GM12878 (cell line): ENCODE data around the gene PHACTR1. TPM values are rescaled to one million over a fixed set of nuclear protein-coding genes. Genes with fewer than 3 reads are reported as not detected.

Experiments used
- ATAC-seq: fragments of 200-7000 bp; cut with Tn5 transposase; 3 replicates; pipeline ENCODE4 v1.9.1; 2020; ENCODE audit warnings: mild to moderate bottlenecking, moderate library complexity
- BruUV-seq: library from RNA; stranded (reverse); fragments of 400-500 nt; replicated peaks from 2 replicates; lab custom pipeline; 2021; lab: Mats Ljungman, UMichigan
- CTCF ChIA-PET: fragments of 300-600 bp; sonication (Branson Sonifier 250); formaldehyde crosslinking; extraction: SDS; loops from one replicate; lab custom pipeline; 2021; ENCODE audit warnings: inconsistent platforms; lab: Yijun Ruan, JAX
- POLR2A ChIA-PET: fragments of 350-600 bp; formaldehyde crosslinking; extraction: SDS; loops from one replicate; lab custom pipeline; 2021; ENCODE audit warnings: inconsistent platforms; lab: Charles Lee
- RAD21 ChIA-PET: fragments of 300-600 bp; sonication (Branson Sonifier 250); formaldehyde crosslinking; loops from one replicate; lab custom pipeline; 2023; ENCODE audit warnings: antibody characterized with exemption; ENCODE audit not compliant: unreplicated experiment; lab: Charles Lee
- SMC1A ChIA-PET: fragments of 300-600 bp; sonication (Branson Sonifier 250); formaldehyde crosslinking; loops from one replicate; lab custom pipeline; 2023; ENCODE audit not compliant: unreplicated experiment, uncharacterized antibody; lab: Charles Lee
- DNase-seq: peaks from one replicate; pipeline ENCODE4 v3.0.0-alpha.2; 2011; ENCODE audit warnings: low read depth, low spot score
- FAIRE-seq: peaks from 3 replicates; lab custom pipeline; 2011; peaks lifted over from hg19 to GRCh38; lab: Jason Lieb, UNC
- H2AFZ ChIP-seq: 2 replicates; pipeline ENCODE4 v1.6.0; 2011; ENCODE audit warnings: low read depth, low read length, control low read depth; ENCODE audit not compliant: control insufficient read depth
- H3K27ac ChIP-seq: 2 replicates; pipeline ENCODE4 v1.5.1; 2011; ENCODE audit warnings: control low read depth; ENCODE audit not compliant: control insufficient read depth, insufficient read depth
- H3K27me3 ChIP-seq, 2 experiments: replicated peaks in 1 of 2; 2 replicates each; pipeline versions ENCODE4 v1.6.0 to v1.6.1; 2011; ENCODE audit warnings: low read length in 1 of 2; ENCODE audit not compliant: control insufficient read depth in 2 of 2, insufficient read depth in 2 of 2
- H3K36me3 ChIP-seq, 2 experiments: 2 replicates each; pipeline ENCODE4 v1.5.1; 2011; ENCODE audit warnings: low read length in 1 of 2; ENCODE audit not compliant: control insufficient read depth in 2 of 2, insufficient read depth in 2 of 2
- H3K4me1 ChIP-seq: 2 replicates; pipeline ENCODE4 v1.6.1; 2011; ENCODE audit warnings: mild to moderate bottlenecking, low read length, moderate library complexity, mixed read lengths; ENCODE audit not compliant: control insufficient read depth, insufficient read depth
- H3K4me2 ChIP-seq: 2 replicates; pipeline ENCODE4 v1.6.0; 2011; ENCODE audit warnings: control low read depth; ENCODE audit not compliant: control insufficient read depth, insufficient read depth
- H3K4me3 ChIP-seq: fragments of 200-600 bp; sonication (generic); 2 replicates; pipeline ENCODE4 v1.5.1; 2016
- H3K79me2 ChIP-seq: 2 replicates; pipeline ENCODE4 v1.6.0; 2011; ENCODE audit warnings: low read length; ENCODE audit not compliant: control insufficient read depth, insufficient read depth
- H3K9ac ChIP-seq: 2 replicates; pipeline ENCODE4 v1.8.0; 2011; ENCODE audit warnings: low read length, control low read depth, mixed read lengths; ENCODE audit not compliant: control insufficient read depth, insufficient read depth
- H3K9me3 ChIP-seq: replicated peaks from 3 replicates; pipeline ENCODE4 v1.5.1; 2011; ENCODE audit warnings: mild to moderate bottlenecking, low read length; ENCODE audit not compliant: control insufficient read depth, insufficient read depth
- H4K20me1 ChIP-seq: 2 replicates; pipeline ENCODE4 v1.6.0; 2011; ENCODE audit not compliant: control insufficient read depth, insufficient read depth
- EED ChIP-seq: sonication (generic); IDR thresholded peaks from 2 replicates; pipeline ENCODE4 v1.6.1; 2016; ENCODE audit warnings: antibody characterized with exemption, low read depth
- EP300 ChIP-seq, 2 experiments: fragments of 150-350 bp in 1 of 2; IDR thresholded peaks; 2 replicates each; pipeline ENCODE4 v1.6.1; 2011 to 2012; ENCODE audit warnings: low read depth in 2 of 2, low read length in 2 of 2, borderline replicate concordance in 1 of 2, improper control_type of control experiment in 1 of 2, inconsistent platforms in 1 of 2; ENCODE audit not compliant: control insufficient read depth in 1 of 2
- IKZF2 ChIP-seq, 2 experiments: fragments of 450-650 bp; IDR thresholded peaks; 2 replicates each; pipeline ENCODE4 v1.6.1; 2017; ENCODE audit warnings: mild to moderate bottlenecking in 2 of 2, moderate library complexity in 2 of 2
- KDM1A ChIP-seq: fragments of 200-600 bp; sonication (generic); IDR thresholded peaks from 2 replicates; pipeline ENCODE4 v1.6.1; 2016; ENCODE audit warnings: borderline replicate concordance
- MLLT1 ChIP-seq: fragments of 450-650 bp; IDR thresholded peaks from 2 replicates; pipeline ENCODE4 v1.6.1; 2016; ENCODE audit warnings: mild to moderate bottlenecking
- MYB ChIP-seq: fragments of 150-350 bp; IDR thresholded peaks from 2 replicates; pipeline ENCODE4 v1.6.1; 2014; ENCODE audit warnings: mild to moderate bottlenecking, low read depth, low read length, borderline replicate concordance
- NFYA ChIP-seq: IDR thresholded peaks from 2 replicates; pipeline ENCODE4 v1.6.1; 2011; ENCODE audit warnings: low read depth, mild to moderate bottlenecking, low read length, improper control_type of control experiment, borderline replicate concordance
- PAX8 ChIP-seq: fragments of 450-650 bp; IDR thresholded peaks from 2 replicates; pipeline ENCODE4 v1.6.1; 2017; ENCODE audit warnings: mild to moderate bottlenecking, moderate library complexity
- REST ChIP-seq: IDR thresholded peaks from 2 replicates; pipeline ENCODE4 v1.6.1; 2012; ENCODE audit warnings: mild to moderate bottlenecking, low read depth, low read length
- SMARCA5 ChIP-seq: fragments of 450-650 bp; IDR thresholded peaks from 2 replicates; pipeline ENCODE4 v1.6.1; 2017; ENCODE audit warnings: mild to moderate bottlenecking
- TCF12 ChIP-seq: IDR thresholded peaks from 2 replicates; pipeline ENCODE4 v1.6.1; 2011; ENCODE audit warnings: low read depth, mild to moderate bottlenecking, low read length
- WRNIP1 ChIP-seq: IDR thresholded peaks from 2 replicates; pipeline ENCODE4 v1.6.1; 2011; ENCODE audit warnings: low read depth, low read length, improper control_type of control experiment, borderline replicate concordance
- ZBTB40 ChIP-seq: fragments of 450-650 bp; IDR thresholded peaks from 2 replicates; pipeline ENCODE4 v1.6.1; 2016; ENCODE audit warnings: mild to moderate bottlenecking, moderate library complexity, borderline replicate concordance
- ZNF274 ChIP-seq: IDR thresholded peaks from one replicate; pipeline ENCODE4 v1.8.0; 2011; ENCODE audit not compliant: insufficient read length, insufficient read depth
- WGBS: methylation state at CpG from one replicate; pipeline ENCODE4 v1.1.6; 2016; ENCODE audit warnings: low lambda C conversion rate; ENCODE audit not compliant: insufficient replicate concordance, insufficient coverage; ENCODE audit errors: missing lambda C conversion rate; 5-methylcytosine and 5-hydroxymethylcytosine counted together
- in situ Hi-C: fragments of 300-500 bp; cut with MboI; formaldehyde crosslinking; loops from 9 replicates; pipeline ENCODE4 v1.14.3; 2018; ENCODE audit warnings: mixed read lengths
- intact Hi-C: fragments of 100-400 bp; cut with micrococcal nuclease; formaldehyde crosslinking; loops from one replicate; pipeline ENCODE4 v1.14.2; 2022; ENCODE audit not compliant: unreplicated experiment
- polyA plus RNA-seq, 11 experiments: library from polyadenylated mRNA; depleted of rRNA in 4 of 11; unstranded in 6 of 11; stranded (reverse) in 5 of 11; fragments of >200 nt; fragmentation: Nextera tagmentation in 4 of 11; fragmentation: Illumina TruSeq in 1 of 11; extraction: Ambion mirVana in 4 of 11; extraction: Trizol in 1 of 11; gene quantifications; 1 replicate in 1 of 11; 2 replicates in 10 of 11; pipeline versions ENCODE4 v1.2.1 to v1.2.3, GENCODE V29; 2011 to 2016; ENCODE audit warnings: inconsistent platforms in 2 of 11, missing spikeins in 2 of 11, low read depth in 1 of 11
- total RNA-seq, 4 experiments: library from RNA; depleted of rRNA in 3 of 4; stranded (reverse); fragments of >200 nt in 3 of 4; fragmentation: Illumina TruSeq in 1 of 4; extraction: Trizol in 1 of 4; gene quantifications; 2 replicates each; pipeline versions ENCODE4 v1.2.1 to v1.2.3, GENCODE V29; 2013 to 2021
- TF ChIP-seq, protein P1 (sequence below): fragments of 150-350 bp; IDR thresholded peaks from 2 replicates; pipeline ENCODE4 v1.6.1; 2014; ENCODE audit warnings: mild to moderate bottlenecking, low read depth, low read length

PHACTR1 gene
- total and polyA plus RNA-seq, 10 of the 15 experiments (the other 5 are each of a cell fraction or from before 2014, with no cell fraction given), result 34.2 to 94.6 (median 62.3) TPM

GRCh38 chr6:12750416-12750815, 33.8 kb downstream of the PHACTR1 start:
- Histone ChIP-seq H3K9ac (no peak overlapping the region), H3K9me3 (no peaks in the 10 kb centered on the region; the same call in 2 of the 3 replicates), H3K27ac (no peak overlapping the region), H3K27me3 (peaks cover 0 to 5% of the 10 kb centered on the region in 2 experiments; a peak in 2 of 4 replicates), H2AFZ (no peak overlapping the region), H3K4me3 (no peak overlapping the region), H4K20me1 (no peaks in the 10 kb centered on the region), H3K36me3 (no peaks in the 10 kb centered on the region), H3K79me2 (no peaks in the 10 kb centered on the region), H3K4me2 (no peak overlapping the region), H3K4me1 (no peaks in the 10 kb centered on the region)
- POLR2A ChIA-PET, result no interaction called here
- no peak for DNase-seq
- RAD21 ChIA-PET, result no interaction called here
- no TSS peak for BruUV-seq
- CTCF ChIA-PET, result no interaction called here
- 0% methylated on average over 4 of the region's 4 CpGs for WGBS
- in situ Hi-C loops, result no loop called here
- no peak for ATAC-seq
- intact Hi-C loops, result no loop called here
- SMC1A ChIA-PET, result no interaction called here
- no peak for FAIRE-seq
- TF ChIP-seq REST (no peak), WRNIP1 (no peak), MYB (no peak), IKZF2 (IDR thresholded peaks at IDR 0.05) (no peak), NFYA (no peak), PAX8 (no peak), KDM1A (no peak), MLLT1 (no peak), EED (no peak), ZNF274 (no peak), SMARCA5 (no peak), EP300 (IDR thresholded peaks at IDR 0.05; ENCODE audit: borderline replicate concordance in 1 of 2, control insufficient read depth in 1 of 2, low read depth in 2 of 2, low read length in 2 of 2) (no peak), TCF12 (no peak), ZBTB40 (no peak)
- TF ChIP-seq, protein P1, sequence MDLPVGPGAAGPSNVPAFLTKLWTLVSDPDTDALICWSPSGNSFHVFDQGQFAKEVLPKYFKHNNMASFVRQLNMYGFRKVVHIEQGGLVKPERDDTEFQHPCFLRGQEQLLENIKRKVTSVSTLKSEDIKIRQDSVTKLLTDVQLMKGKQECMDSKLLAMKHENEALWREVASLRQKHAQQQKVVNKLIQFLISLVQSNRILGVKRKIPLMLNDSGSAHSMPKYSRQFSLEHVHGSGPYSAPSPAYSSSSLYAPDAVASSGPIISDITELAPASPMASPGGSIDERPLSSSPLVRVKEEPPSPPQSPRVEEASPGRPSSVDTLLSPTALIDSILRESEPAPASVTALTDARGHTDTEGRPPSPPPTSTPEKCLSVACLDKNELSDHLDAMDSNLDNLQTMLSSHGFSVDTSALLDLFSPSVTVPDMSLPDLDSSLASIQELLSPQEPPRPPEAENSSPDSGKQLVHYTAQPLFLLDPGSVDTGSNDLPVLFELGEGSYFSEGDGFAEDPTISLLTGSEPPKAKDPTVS, result no peak
